NT2/D1 (cell line): ENCODE results near the gene WDR35.

ENCODE experiments used
- SUZ12 ChIP-seq: IDR thresholded peaks from 2 replicates; pipeline ENCODE4 v1.6.1; 2011; ENCODE audit not compliant: insufficient read length, insufficient read depth; ENCODE audit errors: extremely low read depth
- YY1 ChIP-seq: IDR thresholded peaks from 2 replicates; pipeline ENCODE4 v1.6.1; 2011; ENCODE audit not compliant: insufficient read length, insufficient read depth
- ZNF274 ChIP-seq: IDR thresholded peaks from 2 replicates; pipeline ENCODE4 v1.6.1; 2011; ENCODE audit warnings: mild to moderate bottlenecking, low read depth, low read length

DNA sequence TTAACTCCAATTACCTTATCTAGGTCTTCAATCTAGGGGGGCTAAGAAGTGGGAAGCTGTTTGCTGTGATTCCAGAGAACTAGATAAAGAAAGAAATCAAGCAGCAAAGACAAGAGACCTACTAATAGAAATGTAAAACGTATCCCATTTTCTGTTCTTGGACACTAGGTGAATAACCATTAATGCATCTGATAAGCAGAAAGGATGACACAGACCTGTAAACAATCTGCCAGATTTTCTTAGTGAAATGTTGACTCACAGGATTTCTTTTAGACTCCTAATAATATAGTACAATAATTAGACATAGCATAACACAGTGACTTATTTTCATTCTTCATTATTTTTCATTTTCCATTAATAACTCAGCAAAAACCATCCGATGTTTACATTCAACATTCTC lies 1.3 kb downstream of the WDR35 start:
- TF ChIP-seq YY1 (no peak), SUZ12 (no peak), ZNF274 (no peak)
